ENCODE data around the gene LGR6.

The LGR6 gene

GRCh38 chr1:202200112-202200548, 6.5 kb downstream of the LGR6 start:
- no peak overlapping the region for H3K4me3 ChIP-seq (ENCODE audit: low read length)
- H4K20me1 ChIP-seq (ENCODE audit: insufficient read depth, low read length) = no peaks in the 10 kb centered on the region
- TF ChIP-seq EZH2 (optimal IDR thresholded peaks at IDR 0.05; ENCODE audit: low read depth, low read length) (no peak), CTCF (IDR thresholded peaks at IDR 0.05; ENCODE audit: low read length) (no peak), EZH2phosphoT487 (IDR thresholded peaks at IDR 0.05; ENCODE audit: low read length) (no peak)
- no peaks in the 10 kb centered on the region for H3K9me3 ChIP-seq (replicated peaks; ENCODE audit: insufficient read depth, low read length)
- H3K9ac ChIP-seq (ENCODE audit: low read length) = no peak overlapping the region
- no peak overlapping the region for H2AFZ ChIP-seq (ENCODE audit: low read length)
- H3K9me2 ChIP-seq (replicated peaks; ENCODE audit: insufficient read depth, low read length) = no peaks in the 10 kb centered on the region
- no peak overlapping the region for H3K27ac ChIP-seq (ENCODE audit: low read length)
- no peaks in the 10 kb centered on the region for H3F3A ChIP-seq (ENCODE audit: insufficient read depth, low read length)
- H3K4me1 ChIP-seq (ENCODE audit: low read length) = no peaks in the 10 kb centered on the region
- no peaks in the 10 kb centered on the region for H3K36me3 ChIP-seq (replicated peaks; ENCODE audit: insufficient read depth, low read length)
- no peak for DNase-seq
- no peaks in the 10 kb centered on the region for H3K79me2 ChIP-seq (ENCODE audit: low read length)
- no peak overlapping the region for H3K4me2 ChIP-seq (ENCODE audit: low read depth, low read length)
- H3K27me3 ChIP-seq (replicated peaks; ENCODE audit: insufficient read depth, low read length) = peaks cover 64% of the 10 kb centered on the region

GRCh38 chr1:202200669-202201068, 7.1 kb downstream of the LGR6 start:
- peaks cover 59% of the 10 kb centered on the region for H3K27me3 ChIP-seq (replicated peaks; ENCODE audit: insufficient read depth, low read length)
- no peak overlapping the region for H3K4me2 ChIP-seq (ENCODE audit: low read depth, low read length)
- H3K9me2 ChIP-seq (replicated peaks; ENCODE audit: insufficient read depth, low read length) = no peaks in the 10 kb centered on the region
- H2AFZ ChIP-seq (ENCODE audit: low read length) = no peak overlapping the region
- H3K9ac ChIP-seq (ENCODE audit: low read length) = no peak overlapping the region
- no peaks in the 10 kb centered on the region for H3K9me3 ChIP-seq (replicated peaks; ENCODE audit: insufficient read depth, low read length)
- H3F3A ChIP-seq (ENCODE audit: insufficient read depth, low read length) = no peaks in the 10 kb centered on the region
- no peaks in the 10 kb centered on the region for H3K4me1 ChIP-seq (ENCODE audit: low read length)
- no peaks in the 10 kb centered on the region for H4K20me1 ChIP-seq (ENCODE audit: insufficient read depth, low read length)
- H3K4me3 ChIP-seq (ENCODE audit: low read length) = no peak overlapping the region
- no peak overlapping the region for H3K27ac ChIP-seq (ENCODE audit: low read length)
- no peak for DNase-seq
- TF ChIP-seq EZH2 (optimal IDR thresholded peaks at IDR 0.05; ENCODE audit: low read depth, low read length) = no peak
- no peak for TF ChIP-seq EZH2phosphoT487 (IDR thresholded peaks at IDR 0.05; ENCODE audit: low read length)
- no peak for TF ChIP-seq CTCF (IDR thresholded peaks at IDR 0.05; ENCODE audit: low read length)
- H3K79me2 ChIP-seq (ENCODE audit: low read length) = no peaks in the 10 kb centered on the region
- no peaks in the 10 kb centered on the region for H3K36me3 ChIP-seq (replicated peaks; ENCODE audit: insufficient read depth, low read length)

- Histone ChIP-seq H3K4me3 (ENCODE audit: low read length) (no peak overlapping the region), H3K79me2 (ENCODE audit: low read length) (no peaks in the 10 kb centered on the region), H2AFZ (ENCODE audit: low read length) (no peak overlapping the region), H3K27ac (ENCODE audit: low read length) (no peak overlapping the region), H3K36me3 (replicated peaks; ENCODE audit: insufficient read depth, low read length) (no peaks in the 10 kb centered on the region), H3K9ac (ENCODE audit: low read length) (no peak overlapping the region), H3K4me2 (ENCODE audit: low read depth, low read length) (no peak overlapping the region), H4K20me1 (ENCODE audit: insufficient read depth, low read length) (no peaks in the 10 kb centered on the region), H3F3A (ENCODE audit: insufficient read depth, low read length) (no peaks in the 10 kb centered on the region), H3K9me3 (replicated peaks; ENCODE audit: insufficient read depth, low read length) (no peaks in the 10 kb centered on the region), H3K27me3 (replicated peaks; ENCODE audit: insufficient read depth, low read length) (peaks cover 53% of the 10 kb centered on the region), H3K4me1 (ENCODE audit: low read length) (no peaks in the 10 kb centered on the region), H3K9me2 (replicated peaks; ENCODE audit: insufficient read depth, low read length) (no peaks in the 10 kb centered on the region)
- no peak for DNase-seq
- no peak for TF ChIP-seq CTCF (IDR thresholded peaks at IDR 0.05; ENCODE audit: low read length)
- no peak for TF ChIP-seq EZH2phosphoT487 (IDR thresholded peaks at IDR 0.05; ENCODE audit: low read length)
- TF ChIP-seq EZH2 (optimal IDR thresholded peaks at IDR 0.05; ENCODE audit: low read depth, low read length) = no peak
These were observed 7.7 kb downstream of the LGR6 start for GRCh38 chr1:202201266-202201665.

All from MM.1S (cell line).